HTR-8/SVneo (cell line): ENCODE data around the gene TRIM33.
"Not testable (repeated sequence)": the region's sequence is repeated elsewhere in the genome, so short reads cannot be mapped to it uniquely, and the experiment has no call there.

Source experiments
- DNase-seq: peaks from one replicate; pipeline ENCODE4 v3.0.0; 2011; ENCODE audit warnings: low spot score, mixed read lengths; ENCODE audit not compliant: insufficient read length
- FAIRE-seq: peaks from 2 replicates; lab custom pipeline; 2011; peaks lifted over from hg19 to GRCh38; lab: Jason Lieb, UNC

TRIM33 gene

GRCh38 chr1:114368560-114369255 is 142.3 kb downstream of the TRIM33 start:
- DNase-seq (no peak), FAIRE-seq (no peak)

GRCh38 chr1:114367810-114368209 is 143.2 kb downstream of the TRIM33 start:
- FAIRE-seq (no peak), DNase-seq (no peak)

- FAIRE-seq, DNase-seq: not testable (repeated sequence)
Measured at GRCh38 chr1:114363230-114363629, 147.8 kb downstream of the TRIM33 start.

- no peak for DNase-seq
- FAIRE-seq, result no peak
Measured at GRCh38 chr1:114359791-114360190, 151.2 kb downstream of the TRIM33 start.

- FAIRE-seq (no peak), DNase-seq (no peak)
Measured at GRCh38 chr1:114355240-114355639, 155.8 kb downstream of the TRIM33 start.

- no peak for FAIRE-seq
Measured at GRCh38 chr1:114353262-114353661, 157.7 kb downstream of the TRIM33 start.

GRCh38 chr1:114352797-114353196 is 158.2 kb downstream of the TRIM33 start:
- FAIRE-seq (no peak), DNase-seq (no peak)

More at GRCh38 chr1:114353262-114353661, 157.7 kb downstream of the TRIM33 start:
- no peak for DNase-seq

GRCh38 chr1:114350731-114351445 is 160.1 kb downstream of the TRIM33 start:
- FAIRE-seq, result no peak

GRCh38 chr1:114349891-114350605 is 161.0 kb downstream of the TRIM33 start:
- FAIRE-seq (no peak), DNase-seq (no peak)

More at GRCh38 chr1:114350731-114351445, 160.1 kb downstream of the TRIM33 start:
- DNase-seq, result no peak

GRCh38 chr1:114347431-114348209 is 163.4 kb downstream of the TRIM33 start:
- FAIRE-seq (no peak), DNase-seq (no peak)

- DNase-seq (peak; percentile 78), FAIRE-seq (no peak)
Measured at GRCh38 chr1:114346480-114347029, 164.4 kb downstream of the TRIM33 start.

- FAIRE-seq, result no peak
- DNase-seq, result no peak
Measured at GRCh38 chr1:114345930-114346479, 165.0 kb downstream of the TRIM33 start.

- DNase-seq (no peak), FAIRE-seq (no peak)
Measured at GRCh38 chr1:114344656-114345055, 166.3 kb downstream of the TRIM33 start.
